NK-92 (cell line): ENCODE results near the gene TTK.
"Not testable (repeated sequence)": the region's sequence is repeated elsewhere in the genome, so short reads cannot be mapped to it uniquely, and the experiment has no call there.

Experiments
- DNase-seq: peaks from one replicate; lab custom pipeline; 2025; ENCODE audit not compliant: unreplicated experiment; lab: John Stamatoyannopoulos, UW

Gene TTK

DNA sequence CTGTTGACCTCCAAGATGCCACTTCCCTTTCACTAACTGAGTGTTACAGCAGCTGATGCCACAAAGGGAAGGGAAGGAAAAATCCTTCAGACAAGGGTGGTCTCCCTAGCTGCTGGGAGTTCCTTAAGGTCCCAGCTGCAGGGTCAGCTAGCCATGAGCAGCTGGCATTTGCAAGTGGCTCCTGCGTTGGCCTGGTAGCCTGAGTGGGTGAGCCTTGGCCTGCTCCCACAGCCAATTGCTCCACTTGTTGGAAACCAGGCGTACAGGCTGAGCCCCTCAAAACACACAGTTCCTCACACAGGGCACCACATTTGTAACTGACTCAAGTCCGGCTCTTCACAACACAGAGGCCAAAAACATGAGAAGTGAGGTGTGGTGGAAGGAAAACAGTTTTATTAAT, 16.7 kb downstream of the TTK start:
- no peak for DNase-seq

- no peak for DNase-seq
Observed at GRCh38 chr6:80021591-80021990, 17.1 kb downstream of the TTK start.

GRCh38 chr6:80022803-80023202, 18.4 kb downstream of the TTK start:
- no peak for DNase-seq

GRCh38 chr6:80028589-80028988, 24.1 kb downstream of the TTK start:
- DNase-seq, result no peak

DNA sequence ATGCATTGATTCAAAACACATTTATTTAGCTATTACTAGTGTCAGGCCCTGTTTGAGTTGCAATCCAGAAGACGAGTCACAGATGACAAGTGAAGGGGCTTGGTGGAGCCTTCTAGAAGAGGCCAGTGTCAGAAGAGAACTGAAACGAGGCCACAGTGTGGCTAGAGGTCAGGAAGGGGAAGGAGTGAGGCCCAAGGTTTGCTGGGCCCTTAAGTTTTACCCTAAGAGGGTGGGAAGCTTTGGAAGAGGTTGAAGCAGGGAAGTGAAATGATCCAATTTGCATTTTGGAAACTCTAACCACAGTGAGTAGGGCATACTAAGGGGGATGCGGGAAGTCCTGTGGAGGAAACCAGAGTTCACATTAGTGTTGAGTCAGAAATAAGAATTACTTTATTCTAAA, 25.0 kb downstream of the TTK start:
- DNase-seq, result no peak

DNA sequence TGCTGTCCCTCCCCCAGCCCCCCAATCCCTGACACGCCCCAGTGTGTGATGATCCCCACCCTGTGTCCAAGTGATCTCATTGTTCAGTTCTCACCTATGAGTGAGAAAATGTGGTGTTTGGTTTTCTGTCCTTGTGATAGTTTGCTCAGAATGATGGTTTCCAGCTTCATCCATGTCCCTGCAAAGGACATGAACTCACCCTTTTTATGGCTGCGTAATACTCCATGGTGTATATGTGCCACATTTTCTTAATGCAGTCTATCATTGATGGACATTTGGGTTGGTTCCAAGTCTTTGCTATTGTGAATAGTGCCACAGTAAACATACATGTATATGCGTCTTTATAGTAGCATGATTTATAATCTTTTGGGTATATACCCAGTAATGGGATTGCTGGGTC, 43.8 kb downstream of the TTK start:
- not testable (repeated sequence) for DNase-seq

DNA sequence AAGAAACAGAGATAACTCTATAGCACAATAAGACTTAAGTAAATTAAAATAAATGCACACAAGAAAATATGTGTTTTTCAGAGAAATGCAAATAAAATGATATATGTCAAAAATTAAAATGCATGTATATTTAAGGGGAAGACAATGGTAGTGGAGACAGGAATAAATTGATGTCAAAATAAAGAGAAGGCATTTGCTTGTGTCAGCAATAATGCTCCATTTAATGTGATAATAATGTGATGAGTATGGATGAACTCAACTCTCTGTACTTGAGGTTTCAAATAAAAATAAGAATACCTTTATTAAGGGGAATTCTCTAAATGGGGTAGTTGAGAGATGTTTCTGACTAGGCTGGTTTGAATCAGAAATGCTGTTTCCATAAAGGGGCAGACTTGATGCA, 56.3 kb downstream of the TTK start:
- DNase-seq, result no peak

GRCh38 chr6:80068146-80068545, 63.7 kb downstream of the TTK start:
- not testable (repeated sequence) for DNase-seq

GRCh38 chr6:80070431-80070830, 66.0 kb downstream of the TTK start:
- not testable (repeated sequence) for DNase-seq

- DNase-seq, result no peak
Observed at GRCh38 chr6:80077067-80077466, 72.6 kb downstream of the TTK start.

GRCh38 chr6:80088637-80089036, 84.2 kb downstream of the TTK start:
- no peak for DNase-seq

GRCh38 chr6:80091506-80091905, 87.1 kb downstream of the TTK start:
- DNase-seq, result no peak
